ENCODE results near the gene ZNF28. TPM values are rescaled to one million over a fixed set of nuclear protein-coding genes. Genes with fewer than 3 reads are reported as not detected.
"Not testable (repeated sequence)": the region's sequence is repeated elsewhere in the genome, so short reads cannot be mapped to it uniquely, and the experiment has no call there.

Gene ZNF28
- polyA plus RNA-seq, 1 donor from 2014 or later, result 15.4 TPM

DNA sequence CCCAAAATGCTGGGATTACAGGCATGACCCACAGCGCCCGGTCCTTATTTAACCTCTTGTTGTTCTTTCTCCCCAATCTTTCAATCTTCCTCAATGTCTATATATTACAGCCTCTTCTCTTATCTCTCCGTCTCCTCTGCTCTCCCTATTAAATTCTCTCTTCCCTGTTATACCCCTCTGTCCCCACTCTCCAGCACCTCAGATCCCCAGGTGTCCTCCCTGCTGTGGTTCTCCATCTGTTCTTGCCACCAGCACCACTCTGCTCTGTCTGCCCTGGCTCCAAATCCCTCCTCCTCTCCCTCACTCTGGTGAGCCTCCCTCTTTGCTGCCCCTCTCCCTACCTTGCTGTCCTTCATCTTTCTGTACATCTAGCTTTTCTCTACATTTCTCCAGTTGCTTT is 35.9 kb downstream of the ZNF28 start:
- Histone ChIP-seq H2AFZ (ENCODE audit: low read depth, low read length) (no peak overlapping the region), H4K20me1 (ENCODE audit: insufficient read depth) (no peaks in the 10 kb centered on the region), H3K4me2 (ENCODE audit: low read length) (no peak overlapping the region), H3K79me2 (replicated peaks; ENCODE audit: insufficient read depth, low read length) (no peaks in the 10 kb centered on the region), H3K27me3 (ENCODE audit: insufficient read depth, low read depth, low read length) (peaks cover 19% of the 10 kb centered on the region), H3F3A (ENCODE audit: insufficient read depth, low read length, poor library complexity, severe bottlenecking) (no peaks in the 10 kb centered on the region), H3K9me2 (ENCODE audit: insufficient read depth, low read length) (no peaks in the 10 kb centered on the region), H3K4me3 (ENCODE audit: low read length) (no peak overlapping the region), H3K36me3 (ENCODE audit: insufficient read depth, low read length) (no peaks in the 10 kb centered on the region), H3K9me3 (ENCODE audit: low read length) (no peaks in the 10 kb centered on the region), H3K27ac (ENCODE audit: low read length) (no peak overlapping the region), H3K9ac (ENCODE audit: low read length) (no peak overlapping the region)
- TF ChIP-seq RAD21 (conservative IDR thresholded peaks at IDR 0.05), result no peak

DNA sequence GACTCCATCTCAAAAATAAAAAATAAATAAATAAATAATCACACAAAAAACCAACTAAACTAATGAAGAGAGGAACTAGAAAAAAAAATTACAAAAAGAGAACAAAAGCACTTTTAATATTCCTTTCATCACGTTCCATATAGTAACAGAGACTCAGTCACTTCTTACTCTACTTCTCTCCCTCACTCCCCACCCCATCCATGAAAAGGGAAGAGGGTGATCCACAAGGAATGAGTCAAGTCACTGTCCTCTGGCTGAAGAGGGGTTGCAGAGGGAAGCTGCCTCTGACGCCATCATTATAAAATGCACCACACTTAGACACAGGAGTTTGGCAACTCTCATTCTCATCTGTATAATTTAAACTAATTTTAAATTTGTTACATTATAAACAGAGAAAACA is 38.6 kb downstream of the ZNF28 start:
- H3K9me3 ChIP-seq (ENCODE audit: low read length); H4K20me1 ChIP-seq (ENCODE audit: insufficient read depth); H3K36me3 ChIP-seq (ENCODE audit: insufficient read depth, low read length); H3K27ac ChIP-seq (ENCODE audit: low read length); H3K9me2 ChIP-seq (ENCODE audit: insufficient read depth, low read length); H3K4me2 ChIP-seq (ENCODE audit: low read length); H3K4me3 ChIP-seq (ENCODE audit: low read length); H3K9ac ChIP-seq (ENCODE audit: low read length); H3K79me2 ChIP-seq (replicated peaks; ENCODE audit: insufficient read depth, low read length); H2AFZ ChIP-seq (ENCODE audit: low read depth, low read length); H3F3A ChIP-seq (ENCODE audit: insufficient read depth, low read length, poor library complexity, severe bottlenecking): not testable (repeated sequence)
- H3K27me3 ChIP-seq (ENCODE audit: insufficient read depth, low read depth, low read length), result peaks cover 19% of the 10 kb centered on the region

- H3F3A ChIP-seq (ENCODE audit: insufficient read depth, low read length, poor library complexity, severe bottlenecking), result no peaks in the 10 kb centered on the region
- H3K4me3 ChIP-seq (ENCODE audit: low read length), result no peak overlapping the region
- H3K27ac ChIP-seq (ENCODE audit: low read length), result no peak overlapping the region
- no peak overlapping the region for H2AFZ ChIP-seq (ENCODE audit: low read depth, low read length)
- TF ChIP-seq RAD21 (conservative IDR thresholded peaks at IDR 0.05), result no peak
- no peak for TF ChIP-seq SMC3 (conservative IDR thresholded peaks at IDR 0.05; ENCODE audit: poor library complexity)
- TF ChIP-seq MXI1 (conservative IDR thresholded peaks at IDR 0.05; ENCODE audit: poor library complexity, severe bottlenecking), result no peak
- TF ChIP-seq POLR2AphosphoS5 (IDR thresholded peaks at IDR 0.05), result no peak
- H3K79me2 ChIP-seq (replicated peaks; ENCODE audit: insufficient read depth, low read length), result no peaks in the 10 kb centered on the region
- no peaks in the 10 kb centered on the region for H3K9me3 ChIP-seq (ENCODE audit: low read length)
- H3K9ac ChIP-seq (ENCODE audit: low read length), result no peak overlapping the region
- H3K27me3 ChIP-seq (ENCODE audit: insufficient read depth, low read depth, low read length), result no peaks in the 10 kb centered on the region
- H4K20me1 ChIP-seq (ENCODE audit: insufficient read depth), result no peaks in the 10 kb centered on the region
- no peaks in the 10 kb centered on the region for H3K9me2 ChIP-seq (ENCODE audit: insufficient read depth, low read length)
- no peaks in the 10 kb centered on the region for H3K36me3 ChIP-seq (ENCODE audit: insufficient read depth, low read length)
- H3K4me2 ChIP-seq (ENCODE audit: low read length), result no peak overlapping the region
These were observed 42.6 kb downstream of the ZNF28 start for GRCh38 chr19:52778811-52779210.

GRCh38 chr19:52756447-52756846 is 65.0 kb downstream of the ZNF28 start:
- H2AFZ ChIP-seq (ENCODE audit: low read depth, low read length); H3K36me3 ChIP-seq (ENCODE audit: insufficient read depth, low read length); H3K79me2 ChIP-seq (replicated peaks; ENCODE audit: insufficient read depth, low read length); H3K9me2 ChIP-seq (ENCODE audit: insufficient read depth, low read length); H3F3A ChIP-seq (ENCODE audit: insufficient read depth, low read length, poor library complexity, severe bottlenecking); H3K27me3 ChIP-seq (ENCODE audit: insufficient read depth, low read depth, low read length); H3K9me3 ChIP-seq (ENCODE audit: low read length); H3K4me2 ChIP-seq (ENCODE audit: low read length); H3K9ac ChIP-seq (ENCODE audit: low read length); H3K4me3 ChIP-seq (ENCODE audit: low read length); H3K27ac ChIP-seq (ENCODE audit: low read length); H4K20me1 ChIP-seq (ENCODE audit: insufficient read depth): not testable (repeated sequence)

DNA sequence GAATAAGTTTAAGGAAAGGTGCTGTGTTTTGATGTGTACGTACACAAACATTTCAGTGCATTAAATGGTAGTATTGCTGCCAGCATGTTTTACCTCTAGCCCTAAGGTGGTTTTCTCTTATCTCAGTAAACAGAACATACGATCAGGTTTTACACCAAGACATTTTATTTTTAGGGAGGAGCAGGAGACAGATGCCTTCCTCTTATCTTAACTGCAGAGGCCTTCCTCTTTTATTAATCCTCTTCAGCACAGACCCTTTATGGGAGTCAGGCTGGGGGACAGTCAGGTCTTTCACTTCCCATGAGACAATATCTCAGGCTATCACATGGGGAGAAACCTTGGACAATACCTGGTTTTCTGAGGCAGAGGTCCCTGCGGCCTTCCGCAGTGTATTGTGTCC is 71.7 kb downstream of the ZNF28 start:
- no peaks in the 10 kb centered on the region for H4K20me1 ChIP-seq (ENCODE audit: insufficient read depth)
- no peak overlapping the region for H3K9ac ChIP-seq (ENCODE audit: low read length)
- H3K27me3 ChIP-seq (ENCODE audit: insufficient read depth, low read depth, low read length), result no peaks in the 10 kb centered on the region
- H2AFZ ChIP-seq (ENCODE audit: low read depth, low read length), result no peak overlapping the region
- H3K4me3 ChIP-seq (ENCODE audit: low read length), result no peak overlapping the region
- no peaks in the 10 kb centered on the region for H3K79me2 ChIP-seq (replicated peaks; ENCODE audit: insufficient read depth, low read length)
- H3F3A ChIP-seq (ENCODE audit: insufficient read depth, low read length, poor library complexity, severe bottlenecking), result no peaks in the 10 kb centered on the region
- H3K27ac ChIP-seq (ENCODE audit: low read length), result no peak overlapping the region
- H3K9me2 ChIP-seq (ENCODE audit: insufficient read depth, low read length), result no peaks in the 10 kb centered on the region
- TF ChIP-seq EP300 (conservative IDR thresholded peaks at IDR 0.05; ENCODE audit: poor library complexity, severe bottlenecking), result no peak
- no peaks in the 10 kb centered on the region for H3K9me3 ChIP-seq (ENCODE audit: low read length)
- H3K4me2 ChIP-seq (ENCODE audit: low read length), result no peak overlapping the region
- H3K36me3 ChIP-seq (ENCODE audit: insufficient read depth, low read length), result no peaks in the 10 kb centered on the region

Measured in neural cell (in vitro differentiated cells).